NCI-H345 treated with DMSO at 0.1 percent for 48 hours (cell line): ENCODE results near the gene KCNK7.
A peak's percentile ranks its signal among the peaks of the same experiment; 100 is the strongest.

Experiments
- DNase-seq: peaks from one replicate; lab custom pipeline; 2025; ENCODE audit not compliant: unreplicated experiment; lab: John Stamatoyannopoulos, UW

KCNK7 gene

DNA sequence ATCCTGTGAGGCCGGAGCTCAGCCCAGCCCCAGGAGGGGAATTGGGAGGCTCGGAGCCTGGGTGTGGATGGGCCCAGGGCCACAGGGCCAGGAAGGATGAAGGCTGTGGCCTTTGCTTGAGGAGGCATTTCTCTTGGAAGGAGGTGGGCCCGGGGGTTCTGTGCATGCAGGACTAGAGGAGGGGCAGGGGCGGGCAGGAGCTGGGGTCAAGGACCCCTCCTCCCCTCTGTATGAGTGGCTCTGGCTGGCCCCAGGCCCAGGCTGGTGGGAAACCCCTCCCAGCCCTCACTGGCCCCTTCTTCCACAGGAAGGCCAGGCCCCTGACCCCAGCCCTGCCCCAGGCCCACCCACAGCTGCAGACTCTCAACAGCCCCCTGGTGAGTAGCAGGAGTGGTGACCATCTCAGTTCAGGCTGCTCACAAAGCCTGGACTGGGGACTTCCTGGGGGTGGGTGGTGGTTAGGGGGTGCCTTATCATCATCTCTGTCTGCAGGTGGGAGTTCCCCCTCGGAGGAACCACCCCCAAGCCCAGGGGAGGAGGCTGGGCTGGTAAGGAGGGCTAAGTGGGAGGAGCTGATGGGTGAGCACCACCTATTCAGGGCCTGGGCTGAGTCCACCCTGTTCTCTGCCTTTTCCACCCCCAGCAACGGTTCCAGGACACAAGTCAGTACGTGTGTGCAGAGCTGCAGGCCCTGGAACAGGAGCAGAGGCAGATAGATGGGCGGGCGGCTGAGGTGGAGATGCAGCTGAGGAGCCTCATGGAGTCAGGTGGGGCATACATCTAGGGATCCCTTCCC lies 6.0 kb downstream of the KCNK7 start:
- no peak for DNase-seq

GRCh38 chr11:65588199-65589054 lies 7.2 kb downstream of the KCNK7 start:
- DNase-seq: no peak

DNA sequence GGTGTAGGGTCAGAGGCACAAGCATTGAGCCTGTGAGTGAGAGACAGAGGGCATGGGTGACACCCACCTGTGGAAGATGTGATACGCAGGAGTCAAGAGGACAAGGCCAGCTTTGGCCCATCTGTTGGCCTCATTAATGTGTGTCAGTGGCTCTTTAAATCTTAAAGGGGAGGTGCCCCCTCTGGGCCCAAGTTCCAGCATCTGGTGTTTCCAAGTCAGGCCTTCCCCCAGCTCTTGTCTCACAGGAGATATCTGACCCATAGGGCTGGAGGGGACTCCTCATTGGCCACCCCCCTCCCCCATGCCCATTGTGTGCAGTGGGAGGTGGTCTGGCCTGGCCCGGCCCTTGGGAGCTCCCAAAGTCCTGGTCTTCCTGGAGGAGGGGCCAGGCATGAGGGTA lies 8.9 kb downstream of the KCNK7 start:
- no peak for DNase-seq

DNA sequence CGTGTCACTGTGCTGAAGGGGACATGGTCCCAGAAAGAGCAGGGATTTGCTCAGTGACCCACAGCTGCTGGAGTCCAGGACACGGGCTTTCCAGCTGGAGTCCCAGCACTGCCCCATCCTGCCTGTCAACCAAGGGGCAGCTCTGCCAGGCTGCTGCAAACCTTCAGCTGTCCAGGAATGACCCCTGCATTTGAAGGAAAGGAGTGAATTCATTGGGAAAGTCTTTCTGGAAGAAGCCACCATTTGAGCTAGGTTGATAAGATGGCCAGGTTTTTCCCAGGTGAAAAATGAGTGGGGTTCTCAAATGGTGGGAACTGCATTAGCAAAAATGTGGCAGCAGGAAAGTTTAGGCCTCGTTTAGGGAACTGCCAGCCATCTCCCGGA lies 9.4 kb downstream of the KCNK7 start:
- no peak for DNase-seq

- DNase-seq: peak; percentile 35
Observed at GRCh38 chr11:65585396-65586246, 10.0 kb downstream of the KCNK7 start.

DNA sequence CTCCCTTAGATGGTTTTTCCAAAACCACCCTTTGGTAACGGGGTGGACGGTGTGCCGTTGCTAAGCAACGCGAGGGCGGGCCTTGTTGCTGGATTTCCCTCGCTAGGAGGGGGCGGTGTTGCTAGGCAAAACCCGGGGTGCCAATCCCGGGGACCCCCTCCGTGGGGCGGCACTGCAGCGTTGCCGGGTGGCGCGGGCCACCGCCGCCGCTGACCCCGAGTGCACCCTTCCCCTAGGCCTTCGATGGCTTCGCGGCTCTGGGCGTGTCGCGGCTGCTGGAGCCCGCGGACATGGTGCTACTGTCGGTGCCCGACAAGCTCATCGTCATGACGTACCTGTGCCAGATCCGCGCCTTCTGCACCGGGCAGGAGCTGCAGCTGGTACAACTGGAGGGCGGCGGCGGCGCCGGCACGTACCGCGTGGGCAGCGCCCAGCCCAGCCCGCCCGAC lies 10.9 kb downstream of the KCNK7 start:
- DNase-seq: no peak

- DNase-seq: no peak
Observed at GRCh38 chr11:65584106-65584505, 11.5 kb downstream of the KCNK7 start.

DNA sequence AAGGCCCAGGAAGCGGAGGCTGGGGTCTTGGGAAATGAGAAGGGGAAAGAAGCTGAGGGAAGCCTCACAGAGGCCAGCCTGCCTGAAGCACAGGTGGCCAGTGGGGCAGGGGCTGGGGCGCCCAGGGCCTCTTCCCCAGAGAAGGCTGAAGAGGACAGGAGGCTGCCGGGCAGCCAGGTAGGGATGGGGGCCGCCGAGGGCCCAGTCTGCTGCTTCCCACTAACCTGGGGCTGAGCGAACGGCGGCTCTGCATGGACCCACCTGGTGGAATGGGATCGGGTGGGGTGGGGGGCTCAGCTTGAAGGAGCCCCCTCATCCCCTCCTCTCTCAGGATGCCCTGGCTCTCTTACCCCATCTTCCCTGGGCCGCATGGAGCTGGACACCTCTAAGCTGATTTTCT lies 12.0 kb downstream of the KCNK7 start:
- no peak for DNase-seq

DNA sequence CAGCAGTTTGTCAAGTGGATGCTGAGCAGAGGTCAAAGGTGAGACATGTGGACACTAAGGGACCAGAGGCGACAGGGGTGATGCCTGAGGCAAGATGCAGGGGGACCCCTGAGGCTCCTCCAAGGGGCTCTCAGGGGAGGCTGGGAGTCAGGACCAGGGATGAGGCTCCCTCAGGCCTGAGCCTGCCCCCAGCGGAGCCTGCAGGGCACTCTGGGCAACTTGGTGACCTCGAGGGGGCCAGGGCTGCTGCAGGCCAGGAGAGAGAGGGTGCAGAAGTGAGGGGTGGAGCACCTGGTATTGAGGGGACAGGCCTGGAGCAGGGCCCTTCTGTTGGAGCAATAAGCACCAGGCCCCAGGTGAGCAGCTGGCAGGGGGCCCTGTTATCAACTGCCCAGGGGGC lies 13.7 kb downstream of the KCNK7 start:
- no peak for DNase-seq

DNA sequence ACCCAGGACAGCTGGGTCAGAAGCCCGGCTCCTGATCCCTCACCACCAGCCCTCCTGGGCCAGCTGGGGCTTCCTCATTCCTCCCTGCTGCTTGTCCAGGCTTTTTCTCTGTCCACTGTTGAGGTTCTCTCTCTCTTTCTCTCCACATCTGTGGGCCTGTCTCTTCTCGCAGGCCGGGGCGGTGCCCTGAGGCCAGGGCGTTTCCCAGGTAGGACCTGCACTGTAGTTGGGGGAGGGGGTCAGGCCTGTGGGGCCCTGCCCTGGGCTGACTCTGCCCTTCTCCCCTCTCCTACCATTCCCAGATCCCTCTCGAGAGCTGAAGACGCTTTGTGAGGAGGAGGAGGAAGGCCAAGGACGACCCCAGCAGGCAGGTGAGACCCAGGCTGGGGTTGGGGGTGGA lies 14.8 kb downstream of the KCNK7 start:
- no peak for DNase-seq

- no peak for DNase-seq
Observed at GRCh38 chr11:65580031-65580692, 15.4 kb downstream of the KCNK7 start.

- no peak for DNase-seq
Observed at GRCh38 chr11:65579291-65579690, 16.3 kb downstream of the KCNK7 start.

- no peak for DNase-seq
Observed at GRCh38 chr11:65578667-65579066, 16.9 kb downstream of the KCNK7 start.

GRCh38 chr11:65578134-65578533 lies 17.5 kb downstream of the KCNK7 start:
- DNase-seq: no peak

DNA sequence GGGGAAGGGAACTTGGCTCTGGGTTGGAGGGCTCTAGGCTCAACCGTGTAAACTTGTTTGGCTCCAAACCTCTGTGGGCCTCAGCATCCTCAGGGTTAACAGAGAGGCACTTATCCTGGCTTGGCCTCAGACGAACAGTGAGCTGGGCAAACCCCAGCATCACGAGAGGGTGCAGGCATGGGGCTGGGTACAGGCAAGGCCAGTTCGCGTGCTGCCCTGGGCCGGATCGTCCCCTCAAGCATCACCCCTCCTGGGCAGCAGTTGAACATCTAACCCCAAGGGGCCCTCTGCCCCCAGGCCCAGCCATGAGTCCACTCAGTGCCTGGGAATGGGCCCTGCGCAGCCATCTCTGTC lies 17.9 kb downstream of the KCNK7 start:
- DNase-seq: no peak

DNA sequence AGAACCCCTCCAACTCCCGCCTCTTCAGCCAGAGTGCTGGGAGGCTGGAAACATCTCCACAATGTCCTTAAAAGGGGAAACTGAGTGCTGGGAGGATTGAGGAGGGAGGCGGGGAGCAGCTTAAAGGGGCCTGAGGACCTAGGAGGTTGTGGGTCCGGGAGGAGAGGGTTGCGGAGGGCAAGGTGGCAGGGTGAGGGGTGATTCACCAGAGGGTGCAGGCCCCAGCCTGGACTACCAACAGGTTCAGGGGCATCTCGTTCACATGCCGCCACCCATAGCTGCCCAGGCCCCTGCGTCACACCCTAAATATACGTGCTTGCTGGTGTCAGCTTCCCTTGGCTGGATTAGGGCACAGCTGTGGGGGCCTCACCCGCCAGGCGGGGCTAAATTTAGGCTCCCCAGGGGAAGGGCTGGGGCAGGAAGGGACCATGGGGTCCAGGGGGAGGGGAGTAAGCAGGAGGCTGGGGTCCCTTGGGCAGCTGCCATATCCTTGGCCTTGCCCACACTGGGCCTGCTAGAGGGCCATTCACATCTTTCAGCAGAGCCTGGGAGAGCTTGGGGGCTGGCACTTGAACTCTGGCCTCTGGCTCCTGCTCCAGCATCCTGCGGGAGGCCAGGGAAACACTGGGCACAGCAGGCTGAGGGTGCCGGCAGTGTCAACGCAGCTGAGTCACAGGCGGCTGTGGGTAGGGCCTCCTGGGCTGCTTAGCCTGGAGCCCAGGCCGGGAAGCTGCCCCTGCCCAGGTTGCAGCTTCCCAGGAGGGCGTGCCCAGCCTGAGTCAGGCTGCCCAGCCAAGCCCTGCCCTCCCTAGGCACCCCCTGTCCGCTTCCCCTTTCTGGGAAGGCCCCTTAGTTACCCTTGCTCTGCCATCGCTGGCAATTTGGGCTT lies 18.5 kb downstream of the KCNK7 start:
- no peak for DNase-seq

DNA sequence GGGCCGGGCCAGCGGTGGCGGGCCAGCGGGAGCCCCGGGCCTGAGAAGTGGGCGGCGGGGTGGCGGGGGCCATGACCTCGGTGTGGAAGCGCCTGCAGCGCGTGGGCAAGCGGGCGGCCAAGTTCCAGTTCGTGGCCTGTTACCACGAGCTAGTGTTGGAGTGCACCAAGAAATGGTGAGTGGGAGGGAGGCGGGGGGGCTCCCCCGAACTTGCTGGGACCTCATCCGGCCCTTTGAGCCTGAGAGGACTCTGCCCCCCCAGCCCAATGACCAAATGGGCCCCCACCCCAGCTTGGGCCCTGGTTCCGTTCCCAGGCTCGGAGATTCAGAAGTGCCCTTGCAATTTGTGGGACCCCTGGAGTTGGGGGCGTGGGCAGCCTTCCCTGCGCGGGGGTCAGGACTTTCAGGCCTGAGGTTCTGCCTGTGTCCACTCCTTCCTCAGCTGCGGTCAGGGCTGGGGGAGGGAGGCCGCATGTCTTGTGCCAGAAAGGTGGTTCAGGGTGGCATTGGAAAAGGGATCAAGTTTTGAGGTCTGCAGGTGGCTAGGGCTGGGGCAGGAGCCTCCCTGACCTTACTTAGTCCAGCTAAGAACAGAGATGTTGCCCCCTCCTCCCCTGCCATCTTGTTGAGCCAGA lies 19.3 kb downstream of the KCNK7 start:
- DNase-seq: no peak

GRCh38 chr11:65575568-65576231 lies 19.9 kb downstream of the KCNK7 start, which contains the start of gene EHBP1L1:
TSS of gene EHBP1L1 (plus strand) at chr11:65576053. CDS start at chr11:65576303, 250 bp downstream.
- DNase-seq: no peak
